ENCODE data around the gene GLIS1.

Gene GLIS1

GRCh38 chr1:53532377-53532776 is 206.6 kb downstream of the GLIS1 start:
- Histone ChIP-seq H3K9me2 (replicated peaks; ENCODE audit: insufficient read depth, low read length) (no peaks in the 10 kb centered on the region), H3K4me3 (ENCODE audit: low read length) (no peak overlapping the region), H3K27me3 (replicated peaks; ENCODE audit: insufficient read depth, low read length) (no peaks in the 10 kb centered on the region), H3K36me3 (replicated peaks; ENCODE audit: insufficient read depth, low read length) (no peaks in the 10 kb centered on the region), H3K79me2 (ENCODE audit: low read length) (no peaks in the 10 kb centered on the region), H3K4me1 (ENCODE audit: low read length) (no peaks in the 10 kb centered on the region), H3F3A (ENCODE audit: insufficient read depth, low read length) (no peaks in the 10 kb centered on the region), H2AFZ (ENCODE audit: low read length) (no peak overlapping the region), H3K27ac (ENCODE audit: low read length) (no peak overlapping the region), H4K20me1 (ENCODE audit: insufficient read depth, low read length) (no peaks in the 10 kb centered on the region), H3K4me2 (ENCODE audit: low read depth, low read length) (no peak overlapping the region), H3K9me3 (replicated peaks; ENCODE audit: insufficient read depth, low read length) (no peaks in the 10 kb centered on the region), H3K9ac (ENCODE audit: low read length) (no peak overlapping the region)
- no peak for DNase-seq
- TF ChIP-seq EZH2phosphoT487 (IDR thresholded peaks at IDR 0.05; ENCODE audit: low read length) (no peak), EZH2 (optimal IDR thresholded peaks at IDR 0.05; ENCODE audit: low read depth, low read length) (no peak), CTCF (IDR thresholded peaks at IDR 0.05; ENCODE audit: low read length) (no peak)

DNA sequence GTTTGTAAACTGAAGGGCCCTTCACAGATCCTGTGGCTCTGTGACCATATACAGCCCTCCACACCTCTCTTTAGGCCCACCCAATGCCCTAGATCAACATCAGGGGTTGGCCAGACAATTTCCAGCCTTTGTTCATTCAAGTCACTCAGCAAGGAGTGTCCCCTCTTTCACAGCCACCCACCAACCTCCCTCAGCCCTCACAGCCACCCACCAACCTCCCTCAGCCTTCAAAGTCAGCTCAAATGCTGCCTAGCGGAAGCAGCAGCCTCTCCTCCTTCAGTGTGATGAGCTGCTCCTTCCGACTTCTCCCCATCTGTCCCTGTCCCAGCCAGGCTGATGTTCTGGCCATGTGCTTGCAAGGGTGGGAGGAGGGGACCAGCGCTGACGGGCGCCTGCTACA is 208.4 kb downstream of the GLIS1 start:
- Histone ChIP-seq H3K4me3 (ENCODE audit: low read length) (no peak overlapping the region), H3K9me2 (replicated peaks; ENCODE audit: insufficient read depth, low read length) (no peaks in the 10 kb centered on the region), H3K9ac (ENCODE audit: low read length) (no peak overlapping the region), H4K20me1 (ENCODE audit: insufficient read depth, low read length) (no peaks in the 10 kb centered on the region), H3K27me3 (replicated peaks; ENCODE audit: insufficient read depth, low read length) (no peaks in the 10 kb centered on the region), H3K27ac (ENCODE audit: low read length) (no peak overlapping the region), H3K79me2 (ENCODE audit: low read length) (no peaks in the 10 kb centered on the region), H3K36me3 (replicated peaks; ENCODE audit: insufficient read depth, low read length) (no peaks in the 10 kb centered on the region), H3K9me3 (replicated peaks; ENCODE audit: insufficient read depth, low read length) (no peaks in the 10 kb centered on the region), H3K4me1 (ENCODE audit: low read length) (no peaks in the 10 kb centered on the region), H3K4me2 (ENCODE audit: low read depth, low read length) (no peak overlapping the region), H3F3A (ENCODE audit: insufficient read depth, low read length) (no peaks in the 10 kb centered on the region), H2AFZ (ENCODE audit: low read length) (no peak overlapping the region)
- TF ChIP-seq EZH2phosphoT487 (IDR thresholded peaks at IDR 0.05; ENCODE audit: low read length) (no peak), CTCF (IDR thresholded peaks at IDR 0.05; ENCODE audit: low read length) (no peak), EZH2 (optimal IDR thresholded peaks at IDR 0.05; ENCODE audit: low read depth, low read length) (no peak)
- DNase-seq, result no peak

DNA sequence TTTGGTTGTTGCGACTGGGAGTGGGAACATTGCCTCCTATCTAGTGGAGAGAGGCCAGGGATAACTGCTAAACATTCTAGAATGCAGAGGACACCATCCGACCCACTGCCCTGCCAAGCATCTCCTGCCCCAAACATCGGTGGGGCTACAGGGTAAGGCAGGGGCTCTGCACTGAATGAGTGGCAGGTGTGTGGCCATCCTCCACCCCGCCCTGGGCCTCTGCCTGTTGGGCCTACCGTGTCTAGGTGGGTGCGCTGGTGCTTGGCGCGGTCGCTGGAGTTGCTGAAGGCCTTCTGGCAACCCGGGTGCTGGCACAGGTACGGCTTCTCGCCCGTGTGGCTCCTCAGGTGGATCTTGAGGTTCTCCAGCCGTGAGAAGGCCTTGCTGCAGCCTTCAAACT is 209.4 kb downstream of the GLIS1 start:
- TF ChIP-seq EZH2phosphoT487 (IDR thresholded peaks at IDR 0.05; ENCODE audit: low read length) (no peak), EZH2 (optimal IDR thresholded peaks at IDR 0.05; ENCODE audit: low read depth, low read length) (no peak), CTCF (IDR thresholded peaks at IDR 0.05; ENCODE audit: low read length) (no peak)
- Histone ChIP-seq H3K79me2 (ENCODE audit: low read length) (no peaks in the 10 kb centered on the region), H3K9me3 (replicated peaks; ENCODE audit: insufficient read depth, low read length) (no peaks in the 10 kb centered on the region)

More for the DNA sequence above, 209.4 kb downstream of the GLIS1 start:
- H4K20me1 ChIP-seq (ENCODE audit: insufficient read depth, low read length), result no peaks in the 10 kb centered on the region
- no peak for DNase-seq
- no peak overlapping the region for H3K4me2 ChIP-seq (ENCODE audit: low read depth, low read length)
- H3K27me3 ChIP-seq (replicated peaks; ENCODE audit: insufficient read depth, low read length), result no peaks in the 10 kb centered on the region
- no peak overlapping the region for H3K27ac ChIP-seq (ENCODE audit: low read length)
- no peaks in the 10 kb centered on the region for H3K4me1 ChIP-seq (ENCODE audit: low read length)
- H3K9ac ChIP-seq (ENCODE audit: low read length), result no peak overlapping the region
- H3K36me3 ChIP-seq (replicated peaks; ENCODE audit: insufficient read depth, low read length), result no peaks in the 10 kb centered on the region
- no peaks in the 10 kb centered on the region for H3F3A ChIP-seq (ENCODE audit: insufficient read depth, low read length)
- no peaks in the 10 kb centered on the region for H3K9me2 ChIP-seq (replicated peaks; ENCODE audit: insufficient read depth, low read length)
- H2AFZ ChIP-seq (ENCODE audit: low read length), result no peak overlapping the region
- H3K4me3 ChIP-seq (ENCODE audit: low read length), result no peak overlapping the region
